HG02885 (cell line): ENCODE data around the gene CCDC68.
"Not testable (repeated sequence)": the region's sequence is repeated elsewhere in the genome, so short reads cannot be mapped to it uniquely, and the experiment has no call there.

Source experiments
- ATAC-seq: cut with Tn5 transposase; IDR thresholded peaks from one replicate; pipeline ENCODE4 v1.9.1; 2021; ENCODE audit warnings: mild to moderate bottlenecking; ENCODE audit not compliant: unreplicated experiment, poor library complexity

Gene CCDC68, protein sequence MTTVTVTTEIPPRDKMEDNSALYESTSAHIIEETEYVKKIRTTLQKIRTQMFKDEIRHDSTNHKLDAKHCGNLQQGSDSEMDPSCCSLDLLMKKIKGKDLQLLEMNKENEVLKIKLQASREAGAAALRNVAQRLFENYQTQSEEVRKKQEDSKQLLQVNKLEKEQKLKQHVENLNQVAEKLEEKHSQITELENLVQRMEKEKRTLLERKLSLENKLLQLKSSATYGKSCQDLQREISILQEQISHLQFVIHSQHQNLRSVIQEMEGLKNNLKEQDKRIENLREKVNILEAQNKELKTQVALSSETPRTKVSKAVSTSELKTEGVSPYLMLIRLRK

DNA sequence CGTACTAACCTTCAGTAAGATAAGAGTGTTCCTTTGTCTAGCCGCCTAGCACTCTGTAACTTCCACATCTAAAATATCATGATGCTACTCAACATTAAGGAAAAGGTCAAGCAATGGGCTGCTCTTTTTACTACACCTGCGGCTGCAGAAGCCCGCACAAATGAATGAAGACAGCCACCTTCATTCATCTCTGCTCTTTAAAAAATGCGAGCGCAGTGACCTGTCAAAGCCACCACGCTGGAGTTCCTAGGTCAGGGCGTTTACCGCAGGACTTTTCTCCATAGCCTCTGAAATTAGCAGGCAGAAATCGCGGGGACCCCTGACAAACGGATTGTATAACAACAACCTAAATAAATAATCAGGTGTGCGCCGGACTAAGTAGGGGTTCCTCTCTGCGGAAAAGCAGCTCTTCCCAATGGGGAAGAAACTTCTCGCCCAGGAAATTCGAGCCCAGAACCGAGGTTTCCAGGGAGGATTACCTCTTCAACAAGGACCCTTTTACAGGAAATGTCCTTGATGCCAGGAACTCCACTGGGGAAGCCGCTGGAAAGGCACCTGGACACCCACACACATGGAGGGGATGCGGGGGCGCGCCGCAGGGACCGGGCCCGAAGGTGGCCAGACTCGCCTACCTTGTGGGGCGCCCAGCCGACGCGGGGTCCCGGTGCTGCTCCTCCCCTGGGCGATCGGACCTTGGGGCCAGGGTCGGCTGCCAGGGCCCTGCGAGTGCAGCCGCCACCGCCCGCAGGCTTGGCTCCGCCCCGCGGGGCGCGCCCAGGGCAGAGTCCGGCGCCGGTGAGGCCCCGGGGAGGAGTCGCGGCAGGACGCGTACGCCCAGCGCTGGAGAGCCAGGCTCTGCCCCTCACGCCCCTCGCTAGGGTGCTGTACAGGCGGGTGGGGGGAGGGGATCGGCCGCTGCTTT lies at the start of gene CCDC68:
CCDC68 (minus strand) TSS at position 758 of the 922 bp plus-strand sequence. CDS start 16,670 bp downstream, outside the sequence.
- no peak for ATAC-seq

DNA sequence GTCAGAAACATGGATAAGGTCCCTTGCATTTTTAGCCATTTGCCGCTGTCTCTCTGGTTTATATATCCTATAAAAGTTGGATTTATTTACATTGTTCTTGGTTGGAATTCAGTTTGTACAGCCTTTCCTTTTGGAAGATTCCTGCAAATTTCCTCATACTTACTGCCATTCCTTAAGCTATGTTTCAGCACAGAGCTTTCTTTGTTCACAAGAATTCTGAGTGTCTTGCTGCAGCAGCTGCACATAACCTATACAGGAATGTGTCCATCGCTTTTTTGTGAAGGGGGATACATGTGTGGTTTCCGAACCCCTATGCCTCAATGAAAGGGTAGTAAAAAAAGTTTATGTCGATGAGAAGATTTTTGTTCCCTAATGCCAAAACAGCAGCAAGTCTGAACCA lies 48.3 kb upstream of the CCDC68 start:
- ATAC-seq: no peak

DNA sequence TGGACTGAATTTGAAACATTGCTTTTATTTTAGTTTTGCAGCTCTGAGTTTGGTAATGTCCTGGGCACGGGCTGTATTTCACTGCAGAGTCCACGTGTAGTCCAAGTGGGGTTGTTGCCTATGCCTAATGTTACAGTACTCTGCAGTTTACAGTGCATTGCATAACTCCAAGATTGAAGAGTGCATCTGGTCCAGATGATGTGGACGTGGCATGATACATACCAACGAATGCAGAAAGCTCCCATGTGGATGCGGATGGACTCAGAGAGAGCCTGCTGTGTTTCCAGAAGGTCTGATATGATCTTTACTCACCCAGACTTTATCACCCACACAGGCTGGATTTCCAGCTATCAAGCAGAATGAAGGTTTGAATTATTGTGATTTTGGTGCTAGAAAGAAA lies 44.4 kb upstream of the CCDC68 start:
- no peak for ATAC-seq

DNA sequence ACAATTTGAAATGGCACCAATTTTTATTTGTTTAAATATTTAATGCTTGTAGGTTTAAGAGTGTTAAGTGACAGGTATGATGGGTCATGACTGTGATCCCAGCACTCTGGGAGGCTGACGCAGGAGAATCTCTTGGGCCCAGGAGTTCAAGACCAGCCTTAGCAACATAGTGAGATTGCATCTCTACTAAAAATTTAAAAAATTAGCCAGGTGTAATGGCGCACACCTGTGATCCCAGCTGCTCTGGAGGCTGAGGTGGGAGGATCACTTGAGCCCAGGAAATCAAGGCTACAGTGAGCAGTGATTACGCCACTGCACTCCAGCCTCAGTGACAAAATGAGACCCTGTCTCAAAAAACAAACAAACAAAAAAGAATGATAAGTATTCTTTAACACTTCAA lies 43.0 kb upstream of the CCDC68 start:
- ATAC-seq: no peak

DNA sequence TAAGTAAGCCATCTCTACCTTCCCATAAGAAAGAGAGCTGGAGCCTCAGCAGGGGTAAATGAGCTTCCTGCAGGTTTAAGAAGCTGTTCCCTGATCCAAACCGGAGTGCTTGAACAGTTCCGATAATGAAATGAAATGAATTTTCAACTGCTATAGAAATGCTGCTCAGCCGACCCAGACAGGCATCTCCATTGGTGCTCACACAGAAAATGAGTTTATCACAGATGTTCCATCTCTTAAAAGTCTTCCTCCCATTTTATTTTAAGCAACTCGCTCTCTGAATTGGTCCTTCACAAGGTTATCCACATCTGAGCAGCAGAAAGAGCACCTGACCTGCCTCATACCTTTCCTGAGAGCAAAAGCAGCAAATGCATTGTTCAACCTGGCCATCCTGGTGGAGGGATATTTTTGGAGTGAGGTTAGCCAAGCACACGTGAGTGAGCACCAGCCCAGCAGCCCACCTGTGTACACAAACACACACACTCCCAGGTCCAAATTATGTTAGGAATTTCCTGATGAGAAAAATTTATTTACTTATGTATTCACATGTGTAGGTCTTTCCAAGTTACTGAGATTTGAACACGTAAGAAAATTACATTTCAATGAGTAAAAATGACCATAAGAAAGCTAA lies 42.2 kb upstream of the CCDC68 start:
- no peak for ATAC-seq

DNA sequence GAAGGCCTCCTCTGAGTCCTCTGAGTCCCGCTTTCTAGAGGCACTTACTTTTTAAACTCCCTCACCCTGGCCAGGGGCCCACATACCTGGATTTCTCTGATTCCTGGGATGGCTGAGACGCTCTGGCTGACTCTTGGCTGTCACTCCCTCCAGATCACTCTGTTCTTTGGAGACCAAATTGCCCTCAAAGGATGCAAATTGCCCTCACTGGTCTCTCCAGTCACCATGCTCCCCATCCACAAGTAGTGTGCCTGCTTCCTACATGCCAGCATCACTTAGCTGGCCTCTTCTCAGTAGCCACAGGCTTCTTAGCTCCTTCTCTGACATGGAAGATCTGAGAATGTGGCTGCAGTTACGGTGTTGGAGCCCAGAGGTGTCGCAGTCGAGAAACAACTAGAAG lies 41.3 kb upstream of the CCDC68 start:
- ATAC-seq: no peak

DNA sequence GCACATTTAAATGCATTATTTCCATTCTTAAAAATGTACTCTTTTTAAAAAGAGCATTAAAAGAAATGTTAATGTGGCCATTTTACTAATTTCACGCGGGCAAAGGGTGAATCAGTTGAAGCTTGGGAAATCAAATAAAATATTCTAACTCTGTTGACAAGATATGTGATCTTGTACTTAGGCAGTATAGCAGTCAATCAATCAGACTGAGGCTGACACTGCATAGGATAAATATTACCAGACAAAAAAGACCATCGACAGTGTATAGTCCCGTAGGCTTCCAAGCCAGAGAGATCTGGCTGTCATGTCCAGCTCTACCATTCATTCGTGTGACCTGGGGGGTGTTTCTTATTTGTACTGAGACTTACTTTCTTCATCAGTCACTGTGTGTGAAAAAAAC lies 39.8 kb upstream of the CCDC68 start:
- no peak for ATAC-seq

DNA sequence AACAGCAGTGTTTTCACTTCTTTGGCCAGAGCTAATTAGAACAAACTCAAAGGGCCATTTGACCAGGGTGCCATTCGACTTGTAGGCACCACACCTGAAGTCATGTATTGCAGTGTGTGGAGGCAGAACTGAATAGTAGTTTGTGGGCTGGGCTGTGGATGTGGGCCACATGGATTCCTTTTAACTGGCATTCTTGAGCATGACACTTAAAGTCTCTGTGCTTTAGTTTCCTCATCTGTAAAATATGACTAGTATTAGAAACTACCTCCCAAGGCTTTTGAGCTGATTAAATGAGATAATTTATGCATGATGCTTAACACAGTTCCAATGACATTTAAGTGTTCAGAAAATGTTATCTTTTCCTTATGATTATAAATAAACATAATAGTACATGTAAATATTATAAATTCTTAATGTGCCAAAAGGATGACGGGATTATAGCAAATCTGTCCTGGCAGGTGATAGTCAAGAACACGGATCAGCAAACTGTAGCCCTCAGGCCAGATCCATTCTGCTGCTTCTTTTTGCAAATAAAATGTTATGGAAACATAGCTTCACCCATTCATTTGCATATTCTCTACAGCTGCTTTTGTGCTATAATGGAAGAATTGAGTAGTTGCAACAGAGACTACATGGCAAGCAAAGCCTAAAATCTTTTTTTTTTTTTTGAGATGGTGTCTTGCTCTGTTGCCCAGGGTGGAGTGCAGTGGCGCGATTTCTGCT lies 36.3 kb upstream of the CCDC68 start:
- no peak for ATAC-seq

DNA sequence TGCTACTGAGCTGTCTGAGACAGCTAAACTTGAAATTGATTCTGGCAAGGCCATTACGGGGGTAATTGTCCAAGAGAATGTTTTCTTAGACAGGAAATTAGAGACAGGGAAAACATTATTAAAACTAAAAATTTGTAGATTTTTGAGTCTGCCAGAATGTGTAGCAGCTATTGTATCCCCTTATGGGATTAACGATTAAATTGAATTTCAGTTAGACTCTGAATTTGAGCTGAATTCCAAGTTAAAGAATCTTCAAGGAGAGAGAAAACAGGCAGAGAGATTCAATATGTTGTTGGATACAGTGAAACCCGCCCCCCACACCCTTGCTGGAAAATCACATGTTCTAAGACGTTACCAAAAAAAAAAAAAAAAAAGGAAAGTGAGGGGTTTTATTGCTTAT lies 32.7 kb upstream of the CCDC68 start:
- no peak for ATAC-seq

DNA sequence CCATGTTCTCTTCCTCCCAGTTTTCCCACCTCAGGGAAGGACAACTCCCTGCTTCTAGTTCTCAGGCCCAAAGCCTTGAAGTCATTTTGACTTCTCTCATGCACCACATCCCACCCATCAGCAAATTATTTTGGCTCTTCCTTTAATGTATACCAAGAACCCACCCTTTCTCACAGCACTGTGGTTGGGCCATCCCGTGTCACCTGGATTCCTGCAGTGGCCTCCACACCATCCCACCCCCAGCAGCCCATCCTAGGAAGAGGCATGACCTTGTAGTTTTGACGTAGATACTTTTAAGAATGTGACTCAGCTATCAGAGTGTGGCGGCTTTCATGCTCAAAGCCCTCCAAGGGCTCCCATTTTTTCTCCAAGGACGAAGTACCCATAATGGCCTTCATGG lies 25.6 kb upstream of the CCDC68 start:
- ATAC-seq: no peak

DNA sequence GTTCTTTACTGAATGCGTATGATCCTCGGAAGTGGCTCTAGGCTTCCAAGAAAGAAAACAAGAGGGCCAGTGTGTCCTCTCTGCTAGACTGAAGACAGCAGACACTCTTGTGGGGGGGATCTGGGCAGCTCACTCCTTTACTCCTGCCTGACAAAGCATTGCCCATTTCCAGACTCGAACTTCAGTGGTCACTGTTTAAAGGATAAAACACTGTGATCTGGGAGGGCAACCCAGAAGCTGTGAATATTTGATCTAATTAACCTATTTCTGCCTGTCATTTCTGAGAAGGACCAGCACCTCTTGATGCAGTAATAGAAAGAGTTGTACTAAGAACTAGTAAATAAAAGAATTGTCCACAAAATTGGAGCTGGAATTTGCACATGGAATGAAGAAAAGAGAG lies 24.5 kb upstream of the CCDC68 start:
- no peak for ATAC-seq

DNA sequence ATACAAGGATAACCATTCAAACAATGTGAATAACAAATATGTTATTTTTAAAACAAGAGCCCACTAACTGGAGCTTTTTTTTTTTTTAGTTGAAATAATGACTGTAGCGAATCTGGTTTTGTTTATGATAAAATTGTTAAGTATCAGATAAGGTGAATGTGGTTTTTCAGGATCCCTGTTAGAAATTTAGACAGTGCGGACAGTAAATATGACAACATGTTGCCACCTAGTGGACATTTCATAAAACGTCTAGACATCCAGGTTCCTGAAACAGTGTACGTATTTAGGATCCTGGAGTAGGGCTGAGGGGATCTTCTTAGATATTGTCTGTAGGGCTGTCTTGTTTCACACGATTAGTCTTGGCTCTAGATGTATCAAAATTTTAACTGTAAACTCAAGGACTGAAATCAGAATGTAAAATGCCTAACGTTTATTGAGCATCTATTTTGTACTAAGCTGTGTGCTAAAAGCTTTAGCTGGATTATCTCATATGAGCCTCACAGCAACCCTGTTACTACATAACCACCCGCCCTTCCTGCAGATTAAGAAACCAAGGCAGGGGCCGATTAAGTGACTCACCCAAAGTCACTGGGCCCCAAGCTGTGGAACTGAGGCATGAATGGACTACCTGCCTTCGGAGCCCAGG lies 23.9 kb upstream of the CCDC68 start:
- ATAC-seq: peak; percentile 79

DNA sequence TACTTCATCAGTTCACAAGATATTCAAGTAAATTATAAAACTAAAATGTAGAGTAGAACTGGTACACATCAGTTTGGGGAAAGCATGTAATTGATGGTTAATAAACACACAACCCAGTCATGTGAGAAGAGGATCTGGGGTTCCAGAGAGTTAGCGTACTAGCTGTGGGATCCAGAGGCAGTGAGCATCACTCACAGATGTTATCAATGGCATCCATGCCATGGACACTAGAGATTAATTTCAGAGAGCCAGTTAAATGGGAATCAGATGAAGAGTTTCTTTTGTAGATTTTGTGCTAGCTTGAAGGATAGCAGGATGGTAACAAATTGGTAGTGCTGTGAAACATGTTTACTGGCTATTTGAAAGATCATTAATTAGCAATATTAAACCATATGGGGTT lies 21.8 kb upstream of the CCDC68 start:
- no peak for ATAC-seq

DNA sequence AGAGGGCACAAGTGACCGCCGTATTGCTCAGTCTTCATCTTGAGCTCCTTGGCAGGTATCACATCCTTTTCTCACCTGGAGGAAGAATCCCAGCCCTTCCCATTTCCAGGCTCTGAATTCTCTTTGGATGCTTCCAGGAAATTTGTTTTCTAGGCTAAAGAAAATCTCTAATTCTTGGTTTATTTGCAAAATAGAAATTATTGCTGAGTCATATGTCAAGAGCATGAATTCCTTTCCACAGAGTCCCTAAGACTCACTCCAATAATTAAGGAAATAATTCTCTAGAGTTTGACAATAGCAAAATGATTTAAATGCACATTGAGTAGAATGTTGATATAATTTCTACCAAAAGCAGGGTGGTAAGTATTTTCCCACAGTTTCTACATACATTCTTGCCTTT lies 16.3 kb upstream of the CCDC68 start:
- no peak for ATAC-seq

DNA sequence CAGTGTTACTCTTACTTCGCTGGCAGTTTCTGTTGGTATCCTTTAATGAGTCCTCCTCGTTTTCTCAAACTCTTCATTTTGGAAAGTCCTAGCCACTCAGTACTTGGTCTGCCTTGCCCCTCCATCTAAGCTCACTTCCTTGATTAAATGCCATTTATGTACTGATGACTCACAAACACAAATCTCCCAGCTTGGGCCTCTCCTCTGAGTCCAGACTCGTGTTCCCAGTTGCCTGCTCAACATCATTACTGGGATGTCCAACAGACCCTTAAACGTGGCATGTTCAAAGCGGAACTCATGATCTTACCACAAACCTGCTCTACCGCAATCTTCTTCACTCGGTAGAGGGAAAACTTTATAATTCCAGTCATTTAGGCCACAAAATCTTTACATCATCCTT lies 13.8 kb upstream of the CCDC68 start:
- no peak for ATAC-seq

DNA sequence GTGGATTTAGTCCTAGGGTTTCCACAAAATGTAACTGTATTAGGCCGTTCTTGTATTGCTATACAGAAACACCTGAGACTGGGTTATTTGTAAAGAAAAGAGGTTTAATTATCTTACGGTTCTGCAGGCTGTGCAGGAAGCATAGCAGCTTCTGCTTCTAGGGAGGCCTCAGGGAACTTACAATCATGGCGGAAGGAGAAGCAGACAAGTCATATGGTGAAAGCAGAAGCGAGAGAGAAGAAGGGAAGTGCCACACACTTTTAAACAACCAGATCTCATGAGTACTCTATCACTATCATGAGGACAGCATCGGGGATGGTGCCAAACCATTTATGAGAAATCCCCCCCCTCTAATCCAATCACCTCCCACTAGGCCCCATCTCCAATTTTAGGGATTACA lies 9.5 kb upstream of the CCDC68 start:
- ATAC-seq: no peak

DNA sequence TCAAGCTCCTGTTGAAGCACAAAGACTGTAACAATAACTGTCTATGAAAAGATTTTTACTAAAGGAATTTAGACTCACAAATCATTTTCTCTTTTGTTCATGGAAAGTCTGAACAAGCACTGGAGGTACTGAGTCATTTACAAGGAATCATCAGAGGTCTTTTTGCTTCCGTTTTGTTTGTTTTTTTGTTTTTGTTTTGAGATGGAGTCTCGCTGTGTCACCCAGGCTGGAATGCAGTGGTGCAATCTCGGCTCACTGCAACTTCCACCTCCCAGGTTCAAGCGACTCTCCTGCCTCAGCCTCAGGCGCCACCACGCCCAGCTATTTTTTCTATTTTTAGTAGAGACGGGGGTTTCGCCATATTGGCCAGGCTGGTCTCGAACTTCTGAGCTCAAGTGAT lies 9.0 kb upstream of the CCDC68 start:
- ATAC-seq: not testable (repeated sequence)

DNA sequence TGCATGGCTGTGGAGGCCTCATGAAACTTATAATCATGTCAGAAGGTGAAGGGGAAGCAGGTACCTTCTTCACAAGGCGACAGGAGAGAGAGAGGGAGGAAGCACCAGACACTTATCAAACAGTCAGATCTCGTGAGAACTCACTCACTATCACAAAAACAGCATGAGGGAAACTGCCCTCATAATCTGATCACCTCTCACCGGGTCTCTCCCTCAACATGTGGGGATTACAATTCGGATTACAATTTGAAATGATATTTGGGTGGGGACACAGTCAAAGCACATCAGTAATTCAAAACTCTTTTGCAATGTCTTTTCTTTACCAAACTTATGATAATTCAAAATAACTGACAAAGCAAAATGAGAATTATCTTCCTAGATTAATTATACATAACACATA lies 8.5 kb upstream of the CCDC68 start:
- ATAC-seq: no peak

DNA sequence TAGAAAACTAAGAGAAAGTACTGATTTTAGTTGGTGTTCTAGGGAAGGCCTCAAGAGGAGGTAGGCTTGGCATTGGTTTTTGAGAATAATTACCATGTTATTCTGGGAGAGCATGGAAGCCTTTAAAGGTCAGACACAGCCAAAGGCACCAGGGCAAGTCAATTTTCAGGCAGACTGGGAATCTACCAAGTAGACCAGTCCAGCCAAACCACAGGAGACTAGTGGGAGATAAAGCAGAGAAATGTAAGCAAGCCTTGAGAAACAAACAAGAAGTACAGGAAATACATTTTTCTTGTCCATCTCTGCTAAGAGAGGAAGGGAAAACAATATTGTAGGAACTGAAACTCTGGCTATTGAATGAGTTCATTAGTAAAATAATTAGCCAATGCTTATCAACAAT lies 5.5 kb upstream of the CCDC68 start:
- no peak for ATAC-seq
